Right hindlimb (tissue), 1 donor: ENCODE measurements around the gene SIL1.
"Not testable (repeated sequence)": the region's sequence is repeated elsewhere in the genome, so short reads cannot be mapped to it uniquely, and the experiment has no call there.

ENCODE experiments used
- DNase-seq: peaks from one replicate; pipeline ENCODE4 v3.0.0-alpha.2; 2018

The SIL1 gene

DNA sequence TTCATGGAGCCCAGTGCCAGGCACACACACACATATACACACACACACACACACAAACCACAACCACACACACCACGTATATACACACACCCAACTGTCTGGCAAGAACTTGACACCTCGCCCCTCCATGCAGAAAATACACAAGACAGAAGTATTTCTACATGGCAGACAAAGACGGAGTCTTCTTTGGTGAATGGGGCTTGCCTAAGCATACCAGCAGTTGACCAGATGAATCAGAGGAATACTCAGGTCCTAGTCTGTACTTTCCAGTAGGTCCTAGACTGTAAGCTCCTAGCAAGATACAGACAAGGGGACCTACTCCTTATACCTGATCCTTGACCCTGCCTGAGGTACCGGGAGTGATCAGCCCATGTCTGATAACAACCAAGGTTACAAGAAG lies 60.1 kb downstream of the SIL1 start:
- no peak for DNase-seq

DNA sequence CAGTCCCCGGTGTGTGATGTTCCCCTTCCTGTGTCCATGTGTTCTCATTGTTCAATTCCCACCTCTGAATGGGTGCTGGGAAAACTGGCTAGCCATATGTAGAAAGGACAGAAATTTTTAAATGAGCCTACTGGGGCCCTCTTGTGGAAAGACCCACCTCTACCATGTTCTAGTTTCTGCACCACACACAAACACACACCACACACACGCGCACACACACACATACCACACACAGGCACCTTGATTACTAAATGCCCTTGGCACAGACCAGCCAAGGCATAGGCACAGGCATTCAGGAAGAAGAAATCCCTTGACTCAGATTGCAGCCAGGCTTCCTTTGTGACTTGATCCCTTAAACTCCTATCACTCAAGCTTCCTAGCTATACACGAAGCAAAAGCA lies 60.5 kb downstream of the SIL1 start:
- no peak for DNase-seq

DNA sequence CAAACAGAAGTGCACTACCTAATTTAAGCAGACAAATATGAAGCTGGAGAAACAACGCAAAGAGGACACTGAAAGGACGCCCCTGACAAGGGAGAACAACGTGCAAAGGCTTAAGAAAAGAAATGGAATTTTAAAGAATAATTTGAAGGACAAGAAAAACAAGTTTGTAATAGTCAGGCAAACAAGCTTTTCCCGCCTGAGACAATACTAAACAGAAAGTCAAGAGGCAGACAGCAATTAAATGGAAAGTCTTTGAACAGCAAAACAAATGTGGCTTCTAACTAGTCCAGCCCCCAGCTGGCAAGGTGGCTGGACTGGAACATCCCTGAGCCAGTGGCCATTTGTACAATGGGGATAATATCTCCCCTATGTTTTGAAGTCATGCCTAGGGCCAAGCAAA lies 63.3 kb downstream of the SIL1 start:
- DNase-seq: no peak

GRCh38 chr5:139133282-139133681 lies 64.9 kb downstream of the SIL1 start:
- DNase-seq: no peak

DNA sequence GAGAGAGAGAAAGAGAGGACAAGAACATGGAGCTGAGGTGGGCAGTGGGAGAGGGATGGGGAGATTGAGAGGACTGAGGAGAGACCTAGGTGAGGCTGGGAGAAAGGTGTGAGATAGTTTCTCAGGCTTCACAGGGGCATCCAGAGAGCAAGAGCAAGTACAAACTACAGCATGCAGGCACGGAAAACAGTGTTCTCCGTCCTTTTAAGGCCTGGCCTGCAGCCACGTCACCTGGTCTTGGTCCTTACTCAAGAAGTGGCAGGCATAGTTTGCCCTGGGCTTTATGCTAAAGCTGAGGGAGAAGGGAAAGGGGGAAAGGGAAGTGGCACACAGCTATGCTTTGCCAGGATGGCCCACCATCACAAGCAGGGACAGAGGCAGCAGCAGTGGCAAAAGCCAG lies 65.7 kb downstream of the SIL1 start:
- DNase-seq: no peak

- no peak for DNase-seq
Measured at GRCh38 chr5:139131921-139132432, 66.2 kb downstream of the SIL1 start.

DNA sequence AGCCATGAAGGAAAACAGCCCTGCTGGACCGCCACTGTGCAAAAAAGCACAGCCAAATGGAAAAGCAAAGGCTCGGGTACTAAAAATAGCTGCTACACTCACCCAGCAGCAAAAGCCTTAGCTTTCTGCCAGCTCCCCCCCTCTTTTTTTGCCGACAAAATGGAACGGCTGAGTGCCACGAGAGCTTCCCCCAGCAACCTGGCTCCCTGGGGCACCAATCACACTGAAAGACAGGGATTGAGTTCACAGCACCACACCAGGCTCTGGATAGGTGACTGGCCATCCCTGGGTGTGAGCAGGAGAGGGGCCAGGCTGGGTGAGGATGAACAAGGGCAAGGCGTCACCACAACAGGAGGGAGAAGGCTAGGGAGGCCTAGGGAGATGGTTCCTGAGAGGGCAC lies 66.7 kb downstream of the SIL1 start:
- peak; percentile 79 for DNase-seq

- no peak for DNase-seq
Measured at GRCh38 chr5:139131062-139131461, 67.1 kb downstream of the SIL1 start.

DNA sequence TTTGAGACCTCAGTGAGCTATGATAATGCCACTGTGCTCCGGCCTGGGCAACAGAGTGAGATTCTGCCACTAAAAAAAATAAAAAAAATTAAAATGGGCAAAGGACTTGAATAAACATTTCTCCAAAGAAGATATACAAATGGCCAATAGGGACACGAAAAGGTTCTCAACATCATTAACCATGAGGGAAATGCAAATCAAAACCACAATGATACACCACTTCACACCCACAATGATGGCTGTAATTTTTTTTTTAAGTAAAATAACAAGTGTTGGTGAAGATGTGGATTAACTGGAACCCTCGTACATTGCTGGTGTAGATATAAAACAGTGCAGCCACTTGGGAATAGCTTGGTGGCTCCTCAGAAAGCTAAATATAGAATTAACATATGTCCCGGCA lies 68.0 kb downstream of the SIL1 start:
- DNase-seq: no peak

DNA sequence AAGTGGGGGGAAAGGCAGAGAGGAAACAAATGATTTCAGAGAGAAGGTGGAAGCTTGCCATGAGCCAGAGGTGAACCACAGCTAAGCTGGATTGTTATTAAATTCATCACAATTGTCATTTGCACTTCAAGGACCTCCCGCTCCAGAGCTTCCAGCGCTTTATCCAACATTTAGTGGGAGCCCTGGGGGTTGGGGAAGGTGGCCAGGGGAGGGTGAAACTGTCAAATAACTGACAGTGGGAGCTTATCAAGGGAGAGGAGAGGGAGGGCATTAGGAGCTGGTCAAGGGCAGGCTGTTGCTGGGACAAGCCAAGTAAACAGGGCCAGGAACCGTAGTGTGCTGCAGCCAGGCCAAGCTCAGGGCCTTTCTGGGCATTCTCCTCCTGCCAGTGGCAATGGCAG lies 71.5 kb downstream of the SIL1 start:
- no peak for DNase-seq

- no peak for DNase-seq
Measured at GRCh38 chr5:139125991-139126390, 72.2 kb downstream of the SIL1 start.

- no peak for DNase-seq
Measured at GRCh38 chr5:139124774-139125520, 73.2 kb downstream of the SIL1 start.

DNA sequence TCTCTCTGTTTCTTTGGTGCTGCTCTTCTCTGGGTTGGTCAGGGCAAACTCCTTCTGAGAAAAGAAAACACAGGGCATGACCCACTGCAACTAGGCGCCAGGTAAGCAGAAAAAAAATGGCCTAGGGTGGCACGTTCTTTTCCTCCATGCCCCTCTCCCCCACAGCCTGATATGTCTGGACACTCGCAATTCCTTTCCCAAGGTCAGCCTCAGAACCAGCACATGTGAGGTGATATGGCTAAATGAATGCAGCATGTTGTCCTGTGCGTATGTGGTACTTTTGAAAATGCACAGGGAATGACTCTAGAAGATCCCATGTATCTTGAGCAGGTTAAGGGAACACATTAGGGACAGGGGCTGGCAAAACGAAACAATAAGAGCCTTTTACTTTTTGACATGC lies 77.0 kb downstream of the SIL1 start:
- DNase-seq: no peak

- DNase-seq: no peak
Measured at GRCh38 chr5:139120521-139120920, 77.6 kb downstream of the SIL1 start.

GRCh38 chr5:139118804-139119203 lies 79.4 kb downstream of the SIL1 start:
- DNase-seq: no peak

DNA sequence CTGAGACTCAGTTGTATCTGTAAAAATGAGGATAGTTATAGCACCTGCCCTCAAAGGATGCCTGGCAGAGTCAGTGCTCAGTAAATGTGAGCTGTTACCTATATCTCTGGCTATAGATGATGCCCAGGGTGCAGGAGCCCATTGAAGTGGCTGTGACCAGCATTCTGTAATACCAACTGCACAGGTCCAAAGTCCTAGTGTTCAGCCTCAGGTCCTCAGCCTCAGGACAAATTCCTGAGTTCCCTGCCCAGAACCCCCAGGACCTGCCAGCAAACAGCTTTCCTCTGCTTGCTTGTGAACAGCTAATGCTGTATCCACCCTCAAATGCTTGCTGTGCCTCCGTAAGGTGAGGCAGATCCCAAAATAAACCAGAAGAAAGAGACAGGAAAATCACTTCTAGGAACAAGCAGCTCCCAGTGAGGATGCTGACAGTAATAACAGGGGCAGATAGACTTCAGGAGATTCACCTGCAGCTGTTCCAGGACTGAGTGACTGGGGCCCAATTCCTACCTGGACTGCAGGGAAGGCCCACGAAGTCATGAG lies 80.8 kb downstream of the SIL1 start:
- no peak for DNase-seq

DNA sequence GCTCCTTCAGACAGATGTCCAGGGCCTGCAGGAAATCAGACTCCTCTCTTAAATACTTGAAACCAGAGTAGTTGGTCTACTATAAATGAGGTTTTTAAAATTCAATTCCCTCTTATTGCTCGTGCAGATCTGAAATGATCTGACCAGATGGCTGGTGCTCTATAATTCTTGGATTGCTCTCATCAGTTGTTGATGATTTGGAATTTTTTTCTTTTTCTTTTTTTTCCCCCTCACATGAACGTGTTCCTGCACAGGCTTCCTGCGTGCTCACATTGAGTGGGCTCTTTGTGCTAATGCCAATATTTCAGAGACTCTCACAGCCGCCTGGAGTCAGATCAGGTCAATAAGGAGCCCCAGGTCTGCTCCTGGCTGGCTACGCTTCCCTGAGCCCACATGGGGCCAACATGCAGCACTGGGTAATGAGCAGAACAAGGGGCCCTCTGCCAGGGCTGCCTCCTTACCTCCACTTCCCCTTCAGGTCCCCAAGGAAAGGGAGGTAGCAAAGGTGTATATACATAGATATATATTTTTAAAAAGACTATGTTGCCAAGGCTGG lies 82.0 kb downstream of the SIL1 start:
- DNase-seq: no peak

DNA sequence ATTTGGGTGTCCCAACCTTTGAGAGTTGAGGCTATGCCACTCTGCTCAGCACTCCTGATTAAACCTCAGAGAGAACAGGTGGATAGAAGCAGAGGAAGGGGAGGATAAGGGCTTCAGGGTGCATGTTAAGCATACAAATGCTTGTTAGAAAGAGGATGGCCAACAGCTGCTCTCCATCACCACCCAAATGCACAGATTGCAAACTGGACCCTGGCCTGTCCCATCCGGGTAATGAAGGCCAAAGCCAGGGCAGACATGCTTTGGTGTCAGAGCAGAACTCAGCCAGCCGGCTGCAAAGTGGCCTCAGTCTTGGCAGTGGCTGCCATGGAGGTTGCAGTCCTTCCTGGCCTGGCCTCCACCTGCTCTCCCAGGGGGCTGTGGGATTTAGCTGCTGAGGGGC lies 84.3 kb downstream of the SIL1 start:
- no peak for DNase-seq

DNA sequence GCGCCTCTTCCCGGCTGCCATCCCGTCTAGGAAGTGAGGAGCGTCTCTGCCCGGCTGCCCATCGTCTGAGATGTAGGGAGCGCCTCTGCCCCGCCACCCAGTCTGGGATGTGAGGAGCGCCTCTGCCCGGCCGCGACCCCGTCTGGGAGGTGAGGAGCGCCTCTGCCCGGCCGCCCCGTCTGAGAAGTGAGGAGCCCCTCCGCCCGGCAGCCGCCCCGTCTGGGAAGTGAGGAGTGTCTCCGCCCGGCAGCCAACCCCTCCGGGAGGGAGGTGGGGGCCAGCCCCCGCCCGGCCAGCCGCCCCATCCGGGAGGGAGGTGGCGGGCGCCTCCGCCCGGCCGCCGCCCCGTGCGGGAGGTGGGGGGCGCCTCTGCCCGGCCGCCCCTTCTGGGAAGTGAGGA lies 85.8 kb downstream of the SIL1 start:
- not testable (repeated sequence) for DNase-seq

DNA sequence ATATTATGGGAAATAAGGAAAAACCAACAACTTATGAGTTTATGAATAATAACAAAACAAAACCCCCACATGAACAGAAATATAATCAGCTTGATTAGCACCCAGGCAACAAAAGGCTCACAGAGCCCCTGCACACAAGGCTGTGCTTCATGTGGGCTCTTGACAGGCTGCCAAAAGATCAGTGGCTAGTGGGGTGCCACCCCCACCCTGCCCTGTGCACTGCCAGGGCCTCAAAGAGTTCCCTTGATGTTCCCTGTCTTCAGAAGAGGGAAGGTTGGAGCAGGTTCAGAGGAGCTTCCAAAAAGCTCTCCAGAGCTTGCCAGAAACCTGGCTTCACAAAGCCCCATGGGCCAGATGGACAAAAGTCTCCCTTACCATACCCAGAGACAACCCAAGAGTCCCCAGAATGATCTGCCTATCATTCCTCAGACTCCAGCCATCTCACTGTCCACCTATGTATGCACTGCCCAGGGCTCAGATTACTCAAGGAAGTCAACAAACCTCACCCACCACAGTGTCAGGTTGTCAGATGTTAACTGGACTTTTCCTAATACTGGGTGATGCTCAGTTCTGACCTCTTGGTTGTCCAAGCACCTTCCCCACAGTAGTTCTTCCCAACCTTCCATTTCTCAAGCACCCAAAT lies 87.5 kb downstream of the SIL1 start:
- no peak for DNase-seq

GRCh38 chr5:139108063-139108824 lies 89.9 kb downstream of the SIL1 start:
- peak; percentile 61 for DNase-seq

GRCh38 chr5:139105621-139106071 lies 92.5 kb downstream of the SIL1 start:
- peak; percentile 34 for DNase-seq
